ENCODE results near the gene NEURL2. TPM values are rescaled to one million over a fixed set of nuclear protein-coding genes. Genes with fewer than 3 reads are reported as not detected.
A peak's percentile ranks its signal among the peaks of the same experiment; 100 is the strongest.

Gene NEURL2
- total and polyA plus RNA-seq, 10 donors, result 2.7 to 19.4 (median 5.5) TPM

DNA sequence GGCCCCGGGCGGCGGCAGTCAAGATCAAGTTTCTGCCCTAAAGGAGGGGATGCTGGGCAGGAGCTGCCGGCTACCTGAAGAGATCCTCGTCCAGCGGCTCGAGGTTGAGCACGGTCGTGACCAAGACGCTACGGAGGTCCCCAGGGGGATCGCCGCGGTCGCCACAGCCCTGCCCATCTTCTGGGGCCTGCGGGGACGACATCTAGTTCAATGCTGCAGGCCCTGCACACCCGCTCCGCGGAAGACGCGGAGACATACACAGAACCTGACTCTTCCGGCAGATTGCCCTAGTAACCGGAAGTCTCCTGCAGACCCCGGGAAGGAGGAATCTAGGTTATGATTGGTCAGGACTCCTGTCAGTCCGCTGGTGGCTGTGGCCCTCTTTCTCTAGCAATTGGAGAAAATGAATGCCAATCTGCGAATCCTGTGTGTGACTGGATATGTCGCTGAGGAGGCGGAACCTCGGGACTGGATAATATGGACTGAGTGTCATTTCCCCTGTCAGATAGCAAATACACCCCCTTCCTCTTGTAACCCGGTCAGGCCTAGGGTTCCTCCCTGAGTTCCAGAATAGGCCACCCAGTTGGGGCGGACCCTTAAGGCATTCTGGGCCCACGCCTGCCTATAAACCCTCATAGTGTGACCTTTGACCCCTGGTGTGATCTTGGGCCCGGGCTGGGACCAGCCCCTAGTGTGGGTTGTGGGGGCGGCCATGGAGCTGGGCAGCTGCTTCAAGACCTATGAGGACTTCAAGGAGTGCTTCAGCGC is 33.7 kb downstream of the NEURL2 start, which contains the start of the genes ACOT8 and ZSWIM3:
ACOT8 (minus strand) TSS at position 279 of the 768 bp plus-strand sequence; CDS start at position 202, 77 bp downstream.
ZSWIM3 (plus strand) TSS at position 501 of the 768 bp plus-strand sequence; CDS start at position 713, 212 bp downstream.
- Histone ChIP-seq H3K9me3 (no peaks in the 10 kb centered on the region), H3K4me1 (peaks cover 31 to 79% (median 38%) of the 10 kb centered on the region in 6 donors), H3K27me3 (replicated peaks in 1 of 7) (no peaks in the 10 kb centered on the region), H3K36me3 (peaks cover 0 to 31% (median 14%) of the 10 kb centered on the region in 6 donors), H3K27ac (peak within 1 kb of the TSS; percentile 80 to 95 (median 88)), H3K4me3 (peak within 1 kb of the TSS; percentile 80 to 93 (median 87))
- intact Hi-C loops (cut with DNase I; ENCODE audit: low total_unique reads), result no loop called here
- TF ChIP-seq POLR2A (IDR thresholded peaks at IDR 0.05) (peak in 1 of 3 donors; percentile 72), POLR2AphosphoS5 (IDR thresholded peaks at IDR 0.05) (peak; percentile 89 to 92 (median 90)), CTCF (IDR thresholded peaks at IDR 0.05 in 8 of 11, conservative IDR thresholded peaks at IDR 0.05 in 3 of 11) (peak in 1 of 11 experiments; percentile 16)
- peak; percentile 93 for DNase-seq
- 0 to 1% (median 0%) methylated on average over 21 to 36 of the region's 36 CpGs for WGBS, 5 donors

- TF ChIP-seq CTCF (IDR thresholded peaks at IDR 0.05 in 8 of 11, conservative IDR thresholded peaks at IDR 0.05 in 3 of 11) (no peak), POLR2AphosphoS5 (IDR thresholded peaks at IDR 0.05) (no peak), POLR2A (IDR thresholded peaks at IDR 0.05) (no peak)
- H3K4me3 ChIP-seq, result no peak overlapping the region
- no peak for DNase-seq
- intact Hi-C loops (cut with DNase I; ENCODE audit: low total_unique reads), result no loop called here
- WGBS, 5 donors, result 88 to 94% (median 93%) methylated on average over 2 of the region's 2 CpGs
- H3K4me1 ChIP-seq, result peaks cover 29 to 64% (median 35%) of the 10 kb centered on the region in 6 donors
- H3K27me3 ChIP-seq (replicated peaks in 1 of 7), result no peaks in the 10 kb centered on the region
- H3K9me3 ChIP-seq, result no peaks in the 10 kb centered on the region
- H3K36me3 ChIP-seq, result peaks cover 0 to 69% (median 27%) of the 10 kb centered on the region in 6 donors
- H3K27ac ChIP-seq, result no peak overlapping the region
Observed at GRCh38 chr20:45853484-45853883, 37.5 kb downstream of the NEURL2 start.

DNA sequence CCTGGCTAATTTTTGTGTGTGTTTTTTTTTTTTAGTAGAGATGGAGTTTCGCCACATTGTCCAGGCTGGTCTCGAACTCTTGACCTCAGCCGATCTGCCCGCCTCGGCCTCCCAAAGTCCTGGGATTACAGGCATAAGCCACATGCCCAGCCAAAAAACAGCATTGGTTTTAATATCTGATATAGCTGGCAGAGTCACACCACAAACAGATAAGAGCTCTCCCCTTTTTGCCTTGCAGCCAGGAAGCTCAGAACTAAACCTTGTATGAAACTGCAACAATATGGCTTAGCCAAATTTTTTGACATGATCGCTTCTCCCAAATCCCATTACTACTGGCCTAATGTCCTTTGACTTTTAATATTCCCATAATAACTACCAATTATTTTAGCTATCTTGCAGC is 38.7 kb downstream of the NEURL2 start:
- TF ChIP-seq POLR2AphosphoS5 (IDR thresholded peaks at IDR 0.05) (no peak), POLR2A (IDR thresholded peaks at IDR 0.05) (no peak), CTCF (IDR thresholded peaks at IDR 0.05 in 8 of 11, conservative IDR thresholded peaks at IDR 0.05 in 3 of 11) (no peak)
- 85 to 98% (median 97%) methylated on average over 6 of the region's 6 CpGs for WGBS, 5 donors
- no peaks in the 10 kb centered on the region for H3K9me3 ChIP-seq
- intact Hi-C loops (cut with DNase I; ENCODE audit: low total_unique reads), result no loop called here
- peaks cover 0 to 81% (median 36%) of the 10 kb centered on the region in 6 donors for H3K36me3 ChIP-seq
- DNase-seq, result no peak
- no peaks in the 10 kb centered on the region for H3K27me3 ChIP-seq (replicated peaks in 1 of 7)
- H3K4me1 ChIP-seq, result peaks cover 22 to 55% (median 27%) of the 10 kb centered on the region in 6 donors
- H3K27ac ChIP-seq, result no peak overlapping the region
- H3K4me3 ChIP-seq, result no peak overlapping the region

DNA sequence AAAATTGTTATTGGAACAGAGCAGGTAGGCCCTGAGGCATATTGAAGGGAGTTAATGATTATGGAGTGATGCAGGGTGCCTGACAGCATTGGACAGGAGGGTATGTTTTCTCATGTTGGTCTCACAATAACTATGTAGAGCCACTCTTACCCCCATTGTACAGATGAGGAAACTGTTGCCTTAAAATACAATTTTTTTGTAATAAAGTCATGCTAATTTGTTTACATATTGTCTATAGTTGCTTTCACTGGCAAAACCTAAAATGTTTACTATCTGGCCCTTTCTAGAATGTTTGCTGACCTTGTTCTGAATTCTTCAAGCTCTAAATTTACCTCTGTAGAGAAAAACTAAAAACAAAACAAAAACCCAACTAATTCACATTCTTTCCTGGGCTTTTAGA is 39.5 kb downstream of the NEURL2 start:
- DNase-seq, result no peak
- TF ChIP-seq POLR2A (IDR thresholded peaks at IDR 0.05) (no peak), POLR2AphosphoS5 (IDR thresholded peaks at IDR 0.05) (no peak), CTCF (IDR thresholded peaks at IDR 0.05 in 8 of 11, conservative IDR thresholded peaks at IDR 0.05 in 3 of 11) (no peak)
- Histone ChIP-seq H3K4me3 (no peak overlapping the region), H3K27ac (no peak overlapping the region), H3K9me3 (no peaks in the 10 kb centered on the region), H3K36me3 (peaks cover 0 to 89% (median 43%) of the 10 kb centered on the region in 6 donors), H3K27me3 (replicated peaks in 1 of 7) (no peaks in the 10 kb centered on the region), H3K4me1 (peaks cover 19 to 50% (median 24%) of the 10 kb centered on the region in 6 donors)
- intact Hi-C loops (cut with DNase I; ENCODE audit: low total_unique reads), result no loop called here

All from spleen (tissue), 11 donors.